A549 (cell line): Measurements from ENCODE around the gene BCCIP. TPM values are rescaled to one million over a fixed set of nuclear protein-coding genes. Genes with fewer than 3 reads are reported as not detected.

Experiments used
- ATAC-seq, 2 experiments: fragments of 200-7000 bp in 1 of 2; fragments of >200 bp in 1 of 2; cut with Nextera tagmentation in 1 of 2; cut with Tn5 transposase in 1 of 2; 3 replicates each; pipeline versions ENCODE4 v1.8.0 to v1.9.1; 2018 to 2020; ENCODE audit warnings: mild to moderate bottlenecking in 1 of 2, moderate library complexity in 1 of 2
- CTCF ChIA-PET: fragments of 300-600 bp; sonication (Branson Sonifier 250); formaldehyde crosslinking; extraction: SDS; loops from one replicate; lab custom pipeline; 2021; ENCODE audit warnings: antibody characterized with exemption, inconsistent platforms; lab: Yijun Ruan, JAX
- POLR2A ChIA-PET: fragments of 350-600 bp; formaldehyde crosslinking; extraction: SDS; loops from one replicate; lab custom pipeline; 2021; ENCODE audit warnings: antibody characterized with exemption, inconsistent platforms; lab: Yijun Ruan, JAX
- DNase-seq, 2 experiments: peaks; one replicate each; pipeline versions ENCODE4 v3.0.0 to v3.0.0-alpha.2; 2011 to 2016; ENCODE audit warnings: low read depth in 1 of 2, low spot score in 1 of 2
- FAIRE-seq: peaks from 2 replicates; lab custom pipeline; 2011; peaks lifted over from hg19 to GRCh38; lab: Jason Lieb, UNC
- H3K27ac ChIP-seq, 2 experiments: fragments of >200 bp; sonication (Bioruptor Twin); formaldehyde crosslinking; 3 replicates each; pipeline ENCODE4 v1.5.1; 2016 to 2017
- H3K4me1 ChIP-seq: fragments of >200 bp; sonication (Bioruptor Twin); formaldehyde crosslinking; 3 replicates; pipeline ENCODE4 v1.6.1; 2016
- H3K4me2 ChIP-seq: fragments of >200 bp; sonication (Bioruptor Twin); formaldehyde crosslinking; 3 replicates; pipeline ENCODE4 v1.6.1; 2016
- H3K4me3 ChIP-seq: fragments of >200 bp; sonication (Bioruptor Twin); formaldehyde crosslinking; 3 replicates; pipeline ENCODE4 v1.5.1; 2016
- H3K9me3 ChIP-seq: fragments of >200 bp; sonication (Bioruptor Twin); formaldehyde crosslinking; 3 replicates; pipeline ENCODE4 v1.6.1; 2016
- CBX2 ChIP-seq: fragments of 200-600 bp; sonication (generic); IDR thresholded peaks from 2 replicates; pipeline ENCODE4 v1.6.1; 2016; ENCODE audit warnings: low read depth, mild to moderate bottlenecking, borderline replicate concordance
- CBX8 ChIP-seq: fragments of 200-600 bp; sonication (generic); IDR thresholded peaks from 2 replicates; pipeline ENCODE4 v1.6.1; 2016
- EHF ChIP-seq: fragments of 250-450 bp; sonication (Bioruptor Pico); IDR thresholded peaks from 2 replicates; pipeline ENCODE4 v1.5.0; 2020; ENCODE audit warnings: mild to moderate bottlenecking
- ESRRA ChIP-seq: fragments of 150-350 bp; IDR thresholded peaks from 2 replicates; pipeline ENCODE4 v1.6.1; 2014; ENCODE audit warnings: mild to moderate bottlenecking, low read length, borderline replicate concordance
- FOSB ChIP-seq: fragments of 250-450 bp; sonication (Bioruptor Pico); IDR thresholded peaks from 2 replicates; pipeline ENCODE4 v1.5.0; 2020; ENCODE audit warnings: mild to moderate bottlenecking, moderate library complexity
- FOXS1 ChIP-seq: fragments of 250-450 bp; sonication (Bioruptor Pico); IDR thresholded peaks from 2 replicates; pipeline ENCODE4 v1.5.0; 2020; ENCODE audit warnings: mild to moderate bottlenecking, moderate library complexity
- HDAC2 ChIP-seq: fragments of 200-600 bp; sonication (generic); IDR thresholded peaks from 2 replicates; pipeline ENCODE4 v1.6.1; 2016
- HOXB5 ChIP-seq: fragments of 250-450 bp; sonication (Bioruptor Pico); IDR thresholded peaks from 2 replicates; pipeline ENCODE4 v1.5.0; 2020; ENCODE audit warnings: mild to moderate bottlenecking, moderate library complexity
- JUNB ChIP-seq: fragments of >200 bp; sonication (Bioruptor Twin); formaldehyde crosslinking; IDR thresholded peaks from 2 replicates; pipeline ENCODE4 v1.6.1; 2016
- KDM5A ChIP-seq: fragments of 200-600 bp; sonication (generic); IDR thresholded peaks from 2 replicates; pipeline ENCODE4 v1.6.1; 2016; ENCODE audit warnings: antibody characterized with exemption, mild to moderate bottlenecking
- MAFK ChIP-seq: fragments of 450-650 bp; IDR thresholded peaks from 2 replicates; pipeline ENCODE4 v1.6.1; 2014; ENCODE audit not compliant: partially characterized antibody
- MYC ChIP-seq: IDR thresholded peaks from 2 replicates; pipeline ENCODE4 v1.6.1; 2012; ENCODE audit warnings: mild to moderate bottlenecking, inconsistent platforms, low read length, improper control_type of control experiment, borderline replicate concordance
- NFE2L2 ChIP-seq: fragments of 150-350 bp; conservative IDR thresholded peaks from 2 replicates; pipeline ENCODE4 v1.6.1; 2014; ENCODE audit warnings: low read length
- NPAS2 ChIP-seq: fragments of 250-450 bp; sonication (Bioruptor Pico); IDR thresholded peaks from 2 replicates; pipeline ENCODE4 v1.8.0; 2022; ENCODE audit warnings: mild to moderate bottlenecking, moderate library complexity, borderline replicate concordance
- PHF8 ChIP-seq: fragments of 200-600 bp; sonication (generic); IDR thresholded peaks from 2 replicates; pipeline ENCODE4 v1.6.1; 2016; ENCODE audit warnings: low read depth, mild to moderate bottlenecking, antibody characterized with exemption, moderate library complexity, borderline replicate concordance
- POLR2A ChIP-seq: IDR thresholded peaks from 2 replicates; pipeline ENCODE4 v1.6.1; 2012; ENCODE audit warnings: mild to moderate bottlenecking, low read length
- RAD21 ChIP-seq, 2 experiments: fragments of >200 bp in 1 of 2; sonication (Bioruptor Twin) in 1 of 2; formaldehyde crosslinking in 1 of 2; IDR thresholded peaks in 1 of 2; conservative IDR thresholded peaks in 1 of 2; 2 replicates in 1 of 2; 3 replicates in 1 of 2; pipeline ENCODE4 v1.6.1; 2012 to 2018; ENCODE audit warnings: inconsistent platforms in 1 of 2
- RCOR1 ChIP-seq: fragments of 150-350 bp; IDR thresholded peaks from 2 replicates; pipeline ENCODE4 v1.6.1; 2014; ENCODE audit warnings: antibody characterized with exemption, low read length, low read depth
- RNF2 ChIP-seq: fragments of 200-600 bp; sonication (generic); IDR thresholded peaks from 2 replicates; pipeline ENCODE4 v1.6.1; 2016; ENCODE audit warnings: low read depth, mild to moderate bottlenecking, antibody characterized with exemption, moderate library complexity, borderline replicate concordance
- ZNF302 ChIP-seq: fragments of 250-450 bp; sonication (Bioruptor Pico); IDR thresholded peaks from 2 replicates; pipeline ENCODE4 v1.9.0; 2021; ENCODE audit warnings: inconsistent platforms, mild to moderate bottlenecking, moderate library complexity
- ZSCAN20 ChIP-seq: fragments of 250-450 bp; sonication (Bioruptor Pico); IDR thresholded peaks from 2 replicates; pipeline ENCODE4 v1.8.0; 2022; ENCODE audit warnings: mild to moderate bottlenecking, moderate library complexity
- WGBS: methylation state at CpG from one replicate; pipeline ENCODE4 v1.1.6; 2017; ENCODE audit errors: missing lambda C conversion rate; 5-methylcytosine and 5-hydroxymethylcytosine counted together
- polyA plus RNA-seq, 4 experiments: library from polyadenylated mRNA; depleted of rRNA in 3 of 4; stranded (reverse); fragments of >200 nt; fragmentation: RNase III in 1 of 4; extraction: RNeasy Plus Mini Kit Qiagen cat#74134 plus additional on column Dnase treatment in 1 of 4; gene quantifications; 2 replicates in 3 of 4; 3 replicates in 1 of 4; pipeline ENCODE4 v1.2.3, GENCODE V29; 2011 to 2017
- TF ChIP-seq, protein P1 (sequence below): fragments of >200 bp; sonication (Bioruptor Twin); formaldehyde crosslinking; IDR thresholded peaks from 2 replicates; pipeline ENCODE4 v1.6.1; 2016
- TF ChIP-seq, protein P2 (sequence below): fragments of 250-450 bp; sonication (Bioruptor Pico); IDR thresholded peaks from 2 replicates; pipeline ENCODE4 v1.5.0; 2021; ENCODE audit warnings: mild to moderate bottlenecking, moderate library complexity, borderline replicate concordance
- TF ChIP-seq, protein P3 (sequence below): IDR thresholded peaks from 2 replicates; pipeline ENCODE4 v1.6.1; 2012
- TF ChIP-seq, protein P4 (sequence below): fragments of 250-450 bp; sonication (Bioruptor Pico); IDR thresholded peaks from 2 replicates; pipeline ENCODE4 v1.5.0; 2020; ENCODE audit warnings: low read depth, mild to moderate bottlenecking, moderate library complexity
- TF ChIP-seq, protein P5 (sequence below): fragments of >200 bp; sonication (Bioruptor Twin); formaldehyde crosslinking; IDR thresholded peaks from 3 replicates; pipeline ENCODE4 v1.5.1; 2016
- TF ChIP-seq, protein P6 (sequence below): fragments of >200 bp; sonication (Bioruptor Twin); formaldehyde crosslinking; IDR thresholded peaks from 3 replicates; pipeline ENCODE4 v1.6.1; 2016

BCCIP gene
- polyA plus RNA-seq, 2 of the 4 experiments (the other 2 are of a cell fraction), result 130 to 140 TPM

DNA sequence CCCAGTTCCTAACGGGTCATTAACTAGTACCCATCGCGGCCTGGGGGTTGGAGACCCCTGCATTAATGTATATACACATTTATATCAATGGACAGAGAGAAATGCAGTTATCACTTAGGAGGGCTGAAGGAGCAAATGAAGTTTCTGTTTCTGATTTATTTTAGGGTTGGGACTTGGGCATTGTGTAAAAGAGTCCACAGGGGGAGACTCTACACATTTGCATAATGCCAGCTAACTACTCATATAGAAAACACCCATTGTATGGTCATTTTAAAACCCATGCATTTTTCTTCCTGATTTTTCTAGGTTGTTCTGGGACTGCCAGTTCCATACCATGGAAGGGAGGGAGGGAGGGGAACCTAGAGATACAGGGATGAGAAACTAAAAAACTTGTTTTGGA is 23.5 kb downstream of the BCCIP start:
- no peak for TF ChIP-seq NPAS2 (CRISPR knock-in tag)
- TF ChIP-seq HDAC2, result no peak
- TF ChIP-seq FOSB (CRISPR knock-in tag), result no peak
- no peak for TF ChIP-seq KDM5A
- no peak for TF ChIP-seq ESRRA
- TF ChIP-seq, protein P1, sequence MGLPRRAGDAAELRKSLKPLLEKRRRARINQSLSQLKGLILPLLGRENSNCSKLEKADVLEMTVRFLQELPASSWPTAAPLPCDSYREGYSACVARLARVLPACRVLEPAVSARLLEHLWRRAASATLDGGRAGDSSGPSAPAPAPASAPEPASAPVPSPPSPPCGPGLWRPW, result no peak
- no peak for TF ChIP-seq RAD21 (conservative IDR thresholded peaks at IDR 0.05 in 1 of 2, IDR thresholded peaks at IDR 0.05 in 1 of 2)
- TF ChIP-seq, protein P2, sequence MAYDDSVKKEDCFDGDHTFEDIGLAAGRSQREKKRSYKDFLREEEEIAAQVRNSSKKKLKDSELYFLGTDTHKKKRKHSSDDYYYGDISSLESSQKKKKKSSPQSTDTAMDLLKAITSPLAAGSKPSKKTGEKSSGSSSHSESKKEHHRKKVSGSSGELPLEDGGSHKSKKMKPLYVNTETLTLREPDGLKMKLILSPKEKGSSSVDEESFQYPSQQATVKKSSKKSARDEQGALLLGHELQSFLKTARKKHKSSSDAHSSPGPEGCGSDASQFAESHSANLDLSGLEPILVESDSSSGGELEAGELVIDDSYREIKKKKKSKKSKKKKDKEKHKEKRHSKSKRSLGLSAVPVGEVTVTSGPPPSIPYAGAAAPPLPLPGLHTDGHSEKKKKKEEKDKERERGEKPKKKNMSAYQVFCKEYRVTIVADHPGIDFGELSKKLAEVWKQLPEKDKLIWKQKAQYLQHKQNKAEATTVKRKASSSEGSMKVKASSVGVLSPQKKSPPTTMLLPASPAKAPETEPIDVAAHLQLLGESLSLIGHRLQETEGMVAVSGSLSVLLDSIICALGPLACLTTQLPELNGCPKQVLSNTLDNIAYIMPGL (CRISPR knock-in tag), result no peak
- TF ChIP-seq, protein P3, sequence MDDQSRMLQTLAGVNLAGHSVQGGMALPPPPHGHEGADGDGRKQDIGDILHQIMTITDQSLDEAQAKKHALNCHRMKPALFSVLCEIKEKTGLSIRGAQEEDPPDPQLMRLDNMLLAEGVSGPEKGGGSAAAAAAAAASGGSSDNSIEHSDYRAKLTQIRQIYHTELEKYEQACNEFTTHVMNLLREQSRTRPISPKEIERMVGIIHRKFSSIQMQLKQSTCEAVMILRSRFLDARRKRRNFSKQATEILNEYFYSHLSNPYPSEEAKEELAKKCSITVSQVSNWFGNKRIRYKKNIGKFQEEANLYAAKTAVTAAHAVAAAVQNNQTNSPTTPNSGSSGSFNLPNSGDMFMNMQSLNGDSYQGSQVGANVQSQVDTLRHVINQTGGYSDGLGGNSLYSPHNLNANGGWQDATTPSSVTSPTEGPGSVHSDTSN, result no peak
- no peak for TF ChIP-seq JUNB
- no peak for TF ChIP-seq ZSCAN20 (CRISPR knock-in tag)
- H3K4me3 ChIP-seq, result no peak overlapping the region
- H3K4me1 ChIP-seq, result peaks cover 3% of the 10 kb centered on the region
- no peak for ATAC-seq
- ChIA-PET POLR2A (interaction anchor here (0.9 kb wide), 1 partner anchor 8 kb away, joined by 3 read pairs; no protein-coding TSS in a partner anchor), CTCF (interaction anchor here (1.7 to 2.2 kb wide), 2 partner anchors 10 to 22 kb away, joined by 4 to 9 read pairs; no protein-coding TSS in a partner anchor)
- no peak overlapping the region for H3K27ac ChIP-seq
- WGBS, result 97% methylated on average over 3 of the region's 3 CpGs
- FAIRE-seq, result no peak
- H3K9me3 ChIP-seq, result no peaks in the 10 kb centered on the region
- DNase-seq, result no peak
- no peak overlapping the region for H3K4me2 ChIP-seq

DNA sequence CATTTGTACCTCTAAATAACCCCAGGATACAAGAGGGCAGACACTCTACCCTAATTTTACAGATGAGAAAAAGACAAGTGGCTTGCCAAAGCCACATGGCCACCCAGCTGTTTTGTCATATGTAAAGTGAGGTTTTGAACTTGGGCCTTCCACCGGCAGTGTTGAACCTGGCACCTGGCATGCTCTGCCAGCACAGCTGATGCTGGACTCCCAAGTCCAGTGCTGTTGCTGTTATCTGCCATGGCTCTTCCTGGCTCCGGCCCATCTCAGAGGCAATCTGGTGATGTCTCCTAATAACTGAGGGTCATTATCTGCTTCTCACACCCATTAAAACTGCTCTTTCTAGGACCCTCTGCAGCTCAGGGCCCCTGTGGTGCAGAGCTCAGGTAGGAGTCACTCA is 25.0 kb downstream of the BCCIP start:
- WGBS, result 96% methylated on average over 2 of the region's 2 CpGs
- Histone ChIP-seq H3K9me3 (no peaks in the 10 kb centered on the region), H3K27ac (no peak overlapping the region), H3K4me3 (no peak overlapping the region), H3K4me2 (no peak overlapping the region), H3K4me1 (no peaks in the 10 kb centered on the region)
- no peak for ATAC-seq
- ChIA-PET CTCF (interaction anchor here (0.9 to 2.2 kb wide), 2 partner anchors 8 kb away, joined by 3 to 9 read pairs; no protein-coding TSS in a partner anchor), POLR2A (no interaction called here)
- no peak for FAIRE-seq
- DNase-seq, result no peak
- no peak for TF ChIP-seq HOXB5 (CRISPR knock-in tag)
- TF ChIP-seq CBX8, result no peak
- TF ChIP-seq, protein P4, sequence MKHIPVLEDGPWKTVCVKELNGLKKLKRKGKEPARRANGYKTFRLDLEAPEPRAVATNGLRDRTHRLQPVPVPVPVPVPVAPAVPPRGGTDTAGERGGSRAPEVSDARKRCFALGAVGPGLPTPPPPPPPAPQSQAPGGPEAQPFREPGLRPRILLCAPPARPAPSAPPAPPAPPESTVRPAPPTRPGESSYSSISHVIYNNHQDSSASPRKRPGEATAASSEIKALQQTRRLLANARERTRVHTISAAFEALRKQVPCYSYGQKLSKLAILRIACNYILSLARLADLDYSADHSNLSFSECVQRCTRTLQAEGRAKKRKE (CRISPR knock-in tag), result no peak
- TF ChIP-seq, protein P5, sequence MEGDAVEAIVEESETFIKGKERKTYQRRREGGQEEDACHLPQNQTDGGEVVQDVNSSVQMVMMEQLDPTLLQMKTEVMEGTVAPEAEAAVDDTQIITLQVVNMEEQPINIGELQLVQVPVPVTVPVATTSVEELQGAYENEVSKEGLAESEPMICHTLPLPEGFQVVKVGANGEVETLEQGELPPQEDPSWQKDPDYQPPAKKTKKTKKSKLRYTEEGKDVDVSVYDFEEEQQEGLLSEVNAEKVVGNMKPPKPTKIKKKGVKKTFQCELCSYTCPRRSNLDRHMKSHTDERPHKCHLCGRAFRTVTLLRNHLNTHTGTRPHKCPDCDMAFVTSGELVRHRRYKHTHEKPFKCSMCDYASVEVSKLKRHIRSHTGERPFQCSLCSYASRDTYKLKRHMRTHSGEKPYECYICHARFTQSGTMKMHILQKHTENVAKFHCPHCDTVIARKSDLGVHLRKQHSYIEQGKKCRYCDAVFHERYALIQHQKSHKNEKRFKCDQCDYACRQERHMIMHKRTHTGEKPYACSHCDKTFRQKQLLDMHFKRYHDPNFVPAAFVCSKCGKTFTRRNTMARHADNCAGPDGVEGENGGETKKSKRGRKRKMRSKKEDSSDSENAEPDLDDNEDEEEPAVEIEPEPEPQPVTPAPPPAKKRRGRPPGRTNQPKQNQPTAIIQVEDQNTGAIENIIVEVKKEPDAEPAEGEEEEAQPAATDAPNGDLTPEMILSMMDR, result no peak
- no peak for TF ChIP-seq MAFK
- TF ChIP-seq POLR2A, result no peak
- TF ChIP-seq MYC, result no peak
- TF ChIP-seq, protein P2 (CRISPR knock-in tag), result no peak
- no peak for TF ChIP-seq NFE2L2
- no peak for TF ChIP-seq FOSB (CRISPR knock-in tag)
- no peak for TF ChIP-seq FOXS1 (CRISPR knock-in tag)
- no peak for TF ChIP-seq RCOR1
- TF ChIP-seq JUNB, result no peak
- TF ChIP-seq PHF8, result no peak
- no peak for TF ChIP-seq ZNF302 (CRISPR knock-in tag)
- no peak for TF ChIP-seq EHF (CRISPR knock-in tag)
- TF ChIP-seq RNF2, result no peak
- no peak for TF ChIP-seq RAD21 (conservative IDR thresholded peaks at IDR 0.05 in 1 of 2, IDR thresholded peaks at IDR 0.05 in 1 of 2)
- TF ChIP-seq, protein P6, sequence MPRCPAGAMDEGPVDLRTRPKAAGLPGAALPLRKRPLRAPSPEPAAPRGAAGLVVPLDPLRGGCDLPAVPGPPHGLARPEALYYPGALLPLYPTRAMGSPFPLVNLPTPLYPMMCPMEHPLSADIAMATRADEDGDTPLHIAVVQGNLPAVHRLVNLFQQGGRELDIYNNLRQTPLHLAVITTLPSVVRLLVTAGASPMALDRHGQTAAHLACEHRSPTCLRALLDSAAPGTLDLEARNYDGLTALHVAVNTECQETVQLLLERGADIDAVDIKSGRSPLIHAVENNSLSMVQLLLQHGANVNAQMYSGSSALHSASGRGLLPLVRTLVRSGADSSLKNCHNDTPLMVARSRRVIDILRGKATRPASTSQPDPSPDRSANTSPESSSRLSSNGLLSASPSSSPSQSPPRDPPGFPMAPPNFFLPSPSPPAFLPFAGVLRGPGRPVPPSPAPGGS, result no peak
- no peak for TF ChIP-seq CBX2
